ENCODE results near the gene PALLD. TPM values are rescaled to one million over a fixed set of nuclear protein-coding genes. Genes with fewer than 3 reads are reported as not detected.

Gene PALLD
- total RNA-seq, 1 donor from 2014 or later = 58.7 TPM

- Mint-ChIP-seq H3K36me3 (ENCODE audit: low read depth) (peaks cover 3% of the 10 kb centered on the region), H3K9me3 (peaks cover 16% of the 10 kb centered on the region), H3K27ac (ENCODE audit: unreplicated experiment) (no peak overlapping the region), H3K4me3 (no peak overlapping the region), H3K27me3 (ENCODE audit: low read depth) (no peaks in the 10 kb centered on the region), H3K4me1 (peaks cover 5% of the 10 kb centered on the region)
- peak; percentile 72 for TF ChIP-seq CTCF (conservative IDR thresholded peaks at IDR 0.05)
- DNase-seq (ENCODE audit: low read depth, low spot score) = peak; percentile 69
These were observed 88.6 kb downstream of the PALLD start for GRCh38 chr4:168585168-168586091.

- H3K4me1 Mint-ChIP-seq = peaks cover 5% of the 10 kb centered on the region
- H3K27ac Mint-ChIP-seq (ENCODE audit: unreplicated experiment) = no peak overlapping the region
- no peaks in the 10 kb centered on the region for H3K36me3 Mint-ChIP-seq (ENCODE audit: low read depth)
- no peak for TF ChIP-seq CTCF (conservative IDR thresholded peaks at IDR 0.05)
- DNase-seq (ENCODE audit: low read depth, low spot score) = no peak
- peaks cover 4% of the 10 kb centered on the region for H3K9me3 Mint-ChIP-seq
- no peak overlapping the region for H3K4me3 Mint-ChIP-seq
- no peaks in the 10 kb centered on the region for H3K27me3 Mint-ChIP-seq (ENCODE audit: low read depth)
These were observed 90.1 kb downstream of the PALLD start for GRCh38 chr4:168586926-168587325.

GRCh38 chr4:168587411-168588125, 90.7 kb downstream of the PALLD start:
- H3K9me3 Mint-ChIP-seq = peaks cover 2% of the 10 kb centered on the region
- peaks cover 5% of the 10 kb centered on the region for H3K4me1 Mint-ChIP-seq
- DNase-seq (ENCODE audit: low read depth, low spot score) = no peak
- no peak overlapping the region for H3K4me3 Mint-ChIP-seq
- no peak overlapping the region for H3K27ac Mint-ChIP-seq (ENCODE audit: unreplicated experiment)
- no peaks in the 10 kb centered on the region for H3K36me3 Mint-ChIP-seq (ENCODE audit: low read depth)
- TF ChIP-seq CTCF (conservative IDR thresholded peaks at IDR 0.05) = no peak
- no peaks in the 10 kb centered on the region for H3K27me3 Mint-ChIP-seq (ENCODE audit: low read depth)

GRCh38 chr4:168588916-168589531, 92.2 kb downstream of the PALLD start:
- H3K4me1 Mint-ChIP-seq = peaks cover 5% of the 10 kb centered on the region
- no peak for DNase-seq (ENCODE audit: low read depth, low spot score)
- TF ChIP-seq CTCF (conservative IDR thresholded peaks at IDR 0.05) = no peak
- no peak overlapping the region for H3K27ac Mint-ChIP-seq (ENCODE audit: unreplicated experiment)
- no peak overlapping the region for H3K4me3 Mint-ChIP-seq
- H3K36me3 Mint-ChIP-seq (ENCODE audit: low read depth) = no peaks in the 10 kb centered on the region
- no peaks in the 10 kb centered on the region for H3K27me3 Mint-ChIP-seq (ENCODE audit: low read depth)
- H3K9me3 Mint-ChIP-seq = no peaks in the 10 kb centered on the region

- H3K4me1 Mint-ChIP-seq = no peaks in the 10 kb centered on the region
- TF ChIP-seq CTCF (conservative IDR thresholded peaks at IDR 0.05) = no peak
- no peak overlapping the region for H3K4me3 Mint-ChIP-seq
- H3K9me3 Mint-ChIP-seq = no peaks in the 10 kb centered on the region
- H3K27me3 Mint-ChIP-seq (ENCODE audit: low read depth) = no peaks in the 10 kb centered on the region
- H3K36me3 Mint-ChIP-seq (ENCODE audit: low read depth) = no peaks in the 10 kb centered on the region
- H3K27ac Mint-ChIP-seq (ENCODE audit: unreplicated experiment) = no peak overlapping the region
- no peak for DNase-seq (ENCODE audit: low read depth, low spot score)
These were observed 95.8 kb downstream of the PALLD start for GRCh38 chr4:168592676-168593075.

Data from neural crest cell (in vitro differentiated cells).